Measurements from ENCODE around the gene ADARB1.

DNA sequence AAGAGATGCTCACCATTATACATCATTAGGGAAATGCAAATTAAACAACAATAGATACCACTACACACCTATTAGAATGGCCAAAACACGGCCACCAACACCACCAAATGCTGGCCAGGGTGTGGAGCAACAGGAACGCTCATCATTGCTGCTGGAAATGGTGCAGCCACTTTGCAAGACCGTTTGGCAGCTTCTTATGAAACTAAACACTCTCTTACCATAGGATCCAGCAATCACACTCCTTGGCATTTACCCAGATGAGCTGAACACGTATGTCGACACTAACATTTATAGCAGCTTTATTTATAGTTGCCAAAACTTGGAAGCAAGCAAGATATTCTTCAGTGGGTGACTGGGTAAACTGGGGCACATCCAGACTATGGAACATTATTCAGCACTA lies 28.9 kb upstream of the ADARB1 start:
- TF ChIP-seq TARDBP (IDR thresholded peaks at IDR 0.05) (no peak), ELF4 (IDR thresholded peaks at IDR 0.05) (no peak), SP1 (IDR thresholded peaks at IDR 0.05) (no peak), NFRKB (IDR thresholded peaks at IDR 0.05) (no peak), FOXM1 (IDR thresholded peaks at IDR 0.05; ENCODE audit: borderline replicate concordance) (no peak), HDGF (IDR thresholded peaks at IDR 0.05; ENCODE audit: borderline replicate concordance) (no peak), L3MBTL2 (conservative IDR thresholded peaks at IDR 0.05) (no peak), SUZ12 (IDR thresholded peaks at IDR 0.05) (no peak), BHLHE40 (IDR thresholded peaks at IDR 0.05; ENCODE audit: borderline replicate concordance) (no peak), FOXA1 (IDR thresholded peaks at IDR 0.05) (no peak), LEF1 (IDR thresholded peaks at IDR 0.05; ENCODE audit: borderline replicate concordance) (no peak), FOXK2 (IDR thresholded peaks at IDR 0.05) (no peak), ARNT (IDR thresholded peaks at IDR 0.05) (no peak)
- TF ChIP-seq, protein P1, sequence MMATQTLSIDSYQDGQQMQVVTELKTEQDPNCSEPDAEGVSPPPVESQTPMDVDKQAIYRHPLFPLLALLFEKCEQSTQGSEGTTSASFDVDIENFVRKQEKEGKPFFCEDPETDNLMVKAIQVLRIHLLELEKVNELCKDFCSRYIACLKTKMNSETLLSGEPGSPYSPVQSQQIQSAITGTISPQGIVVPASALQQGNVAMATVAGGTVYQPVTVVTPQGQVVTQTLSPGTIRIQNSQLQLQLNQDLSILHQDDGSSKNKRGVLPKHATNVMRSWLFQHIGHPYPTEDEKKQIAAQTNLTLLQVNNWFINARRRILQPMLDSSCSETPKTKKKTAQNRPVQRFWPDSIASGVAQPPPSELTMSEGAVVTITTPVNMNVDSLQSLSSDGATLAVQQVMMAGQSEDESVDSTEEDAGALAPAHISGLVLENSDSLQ (IDR thresholded peaks at IDR 0.05): no peak

Data from HEK293T (cell line).